Activated T-helper 17 cell treated with anti-CD3 and anti-CD28 coated beads, Interleukin-2, amount 50 U/mL, for 72 hours (primary cell): ENCODE measurements around the gene ZNF541. TPM values are rescaled to one million over a fixed set of nuclear protein-coding genes. Genes with fewer than 3 reads are reported as not detected.
"Not testable (repeated sequence)": the region's sequence is repeated elsewhere in the genome, so short reads cannot be mapped to it uniquely, and the experiment has no call there.

Experiments
- ATAC-seq: fragments of 150-1000 bp; cut with Tn5 transposase; replicated peaks from 2 replicates; pipeline ENCODE4 v1.10.0; 2021; ENCODE audit warnings: mild to moderate bottlenecking, moderate library complexity
- H3K27ac Mint-ChIP-seq: one replicate; pipeline ENCODE4 v1.8.0; 2022; ENCODE audit warnings: mixed read lengths
- H3K27me3 Mint-ChIP-seq: one replicate; pipeline ENCODE4 v1.8.0; 2022; ENCODE audit warnings: mixed read lengths
- H3K36me3 Mint-ChIP-seq: one replicate; pipeline ENCODE4 v1.8.0; 2022; ENCODE audit warnings: low read depth, mild to moderate bottlenecking, mixed read lengths
- H3K4me1 Mint-ChIP-seq: one replicate; pipeline ENCODE4 v1.8.0; 2022; ENCODE audit warnings: mixed read lengths
- H3K4me3 Mint-ChIP-seq: one replicate; pipeline ENCODE4 v1.8.0; 2022; ENCODE audit warnings: mild to moderate bottlenecking, mixed read lengths
- H3K9me3 Mint-ChIP-seq: one replicate; pipeline ENCODE4 v1.8.0; 2022; ENCODE audit warnings: mixed read lengths
- total RNA-seq, 2 donors: library from RNA; stranded (reverse); gene quantifications; one replicate each; pipeline ENCODE4 v1.2.3, GENCODE V29; 2022

The ZNF541 gene
- total RNA-seq, 2 donors from 2014 or later: 0.04 to 0.98 TPM

GRCh38 chr19:47607564-47608073 lies 34.7 kb upstream of the ZNF541 start:
- peaks cover 9% of the 10 kb centered on the region for H3K4me1 Mint-ChIP-seq
- H3K36me3 Mint-ChIP-seq: no peaks in the 10 kb centered on the region
- no peaks in the 10 kb centered on the region for H3K27me3 Mint-ChIP-seq
- H3K9me3 Mint-ChIP-seq: no peaks in the 10 kb centered on the region
- no peak for ATAC-seq
- H3K4me3 Mint-ChIP-seq: peak overlapping the region; percentile 80
- peak overlapping the region; percentile 77 for H3K27ac Mint-ChIP-seq

GRCh38 chr19:47603706-47604565 lies 31.0 kb upstream of the ZNF541 start:
- Mint-ChIP-seq H3K27me3 (no peaks in the 10 kb centered on the region), H3K36me3 (no peaks in the 10 kb centered on the region), H3K27ac (no peak overlapping the region), H3K9me3 (no peaks in the 10 kb centered on the region), H3K4me3 (no peak overlapping the region), H3K4me1 (peaks cover 5% of the 10 kb centered on the region)
- no peak for ATAC-seq

- Mint-ChIP-seq H3K27me3 (no peaks in the 10 kb centered on the region), H3K9me3 (no peaks in the 10 kb centered on the region), H3K36me3 (no peaks in the 10 kb centered on the region), H3K4me1 (peaks cover 5% of the 10 kb centered on the region), H3K4me3 (peak overlapping the region; percentile 87), H3K27ac (peak overlapping the region; percentile 52)
- no peak for ATAC-seq
Measured at GRCh38 chr19:47601180-47601904, 28.4 kb upstream of the ZNF541 start.

GRCh38 chr19:47600246-47601179 lies 27.6 kb upstream of the ZNF541 start:
- ATAC-seq: peak; percentile 98
- H3K36me3 Mint-ChIP-seq: no peaks in the 10 kb centered on the region
- no peaks in the 10 kb centered on the region for H3K9me3 Mint-ChIP-seq
- H3K4me3 Mint-ChIP-seq: peak overlapping the region; percentile 87
- no peaks in the 10 kb centered on the region for H3K27me3 Mint-ChIP-seq
- peak overlapping the region; percentile 81 for H3K27ac Mint-ChIP-seq
- H3K4me1 Mint-ChIP-seq: peaks cover 5% of the 10 kb centered on the region

GRCh38 chr19:47599671-47600245 lies 26.8 kb upstream of the ZNF541 start:
- H3K27me3 Mint-ChIP-seq, H3K9me3 Mint-ChIP-seq, ATAC-seq, H3K4me1 Mint-ChIP-seq, H3K36me3 Mint-ChIP-seq: not testable (repeated sequence)
- H3K27ac Mint-ChIP-seq: peak overlapping the region; percentile 81
- peak overlapping the region; percentile 87 for H3K4me3 Mint-ChIP-seq

GRCh38 chr19:47598407-47599349 lies 25.7 kb upstream of the ZNF541 start:
- Mint-ChIP-seq H3K9me3 (no peaks in the 10 kb centered on the region), H3K4me1 (peaks cover 5% of the 10 kb centered on the region), H3K27ac (no peak overlapping the region), H3K27me3 (no peaks in the 10 kb centered on the region), H3K36me3 (no peaks in the 10 kb centered on the region), H3K4me3 (peak overlapping the region; percentile 87)
- ATAC-seq: no peak

GRCh38 chr19:47595944-47596343 lies 23.0 kb upstream of the ZNF541 start:
- Mint-ChIP-seq H3K4me1 (peaks cover 5% of the 10 kb centered on the region), H3K27ac (no peak overlapping the region), H3K9me3 (no peaks in the 10 kb centered on the region), H3K36me3 (no peaks in the 10 kb centered on the region), H3K27me3 (no peaks in the 10 kb centered on the region), H3K4me3 (no peak overlapping the region)
- no peak for ATAC-seq

- Mint-ChIP-seq H3K36me3 (no peaks in the 10 kb centered on the region), H3K4me3 (no peak overlapping the region), H3K9me3 (no peaks in the 10 kb centered on the region), H3K4me1 (no peaks in the 10 kb centered on the region), H3K27me3 (no peaks in the 10 kb centered on the region), H3K27ac (no peak overlapping the region)
- ATAC-seq: no peak
Measured at GRCh38 chr19:47593860-47594259, 20.9 kb upstream of the ZNF541 start.

GRCh38 chr19:47589824-47590223 lies 16.9 kb upstream of the ZNF541 start:
- Mint-ChIP-seq H3K9me3 (peaks cover 6% of the 10 kb centered on the region), H3K4me3 (no peak overlapping the region), H3K27me3 (no peaks in the 10 kb centered on the region), H3K27ac (no peak overlapping the region), H3K36me3 (no peaks in the 10 kb centered on the region), H3K4me1 (no peaks in the 10 kb centered on the region)
- no peak for ATAC-seq

GRCh38 chr19:47587295-47587694 lies 14.3 kb upstream of the ZNF541 start:
- H3K4me1 Mint-ChIP-seq: peaks cover 9% of the 10 kb centered on the region
- H3K27ac Mint-ChIP-seq: no peak overlapping the region
- H3K27me3 Mint-ChIP-seq: no peaks in the 10 kb centered on the region
- peaks cover 6% of the 10 kb centered on the region for H3K9me3 Mint-ChIP-seq
- H3K4me3 Mint-ChIP-seq: no peak overlapping the region
- no peak for ATAC-seq
- H3K36me3 Mint-ChIP-seq: no peaks in the 10 kb centered on the region

GRCh38 chr19:47583161-47583560 lies 10.2 kb upstream of the ZNF541 start:
- not testable (repeated sequence) for H3K9me3 Mint-ChIP-seq, H3K27me3 Mint-ChIP-seq, ATAC-seq, H3K36me3 Mint-ChIP-seq
- Mint-ChIP-seq H3K27ac (peak overlapping the region; percentile 97), H3K4me3 (peak overlapping the region; percentile 86), H3K4me1 (peaks cover 20% of the 10 kb centered on the region)

- Mint-ChIP-seq H3K27me3 (no peaks in the 10 kb centered on the region), H3K36me3 (no peaks in the 10 kb centered on the region), H3K4me3 (peak overlapping the region; percentile 86), H3K4me1 (peaks cover 26% of the 10 kb centered on the region), H3K27ac (peak overlapping the region; percentile 97), H3K9me3 (peaks cover 6% of the 10 kb centered on the region)
- peak; percentile 34 for ATAC-seq
Measured at GRCh38 chr19:47582320-47582909, 9.5 kb upstream of the ZNF541 start.
